ENCODE data around the gene AHCYL2.

DNA sequence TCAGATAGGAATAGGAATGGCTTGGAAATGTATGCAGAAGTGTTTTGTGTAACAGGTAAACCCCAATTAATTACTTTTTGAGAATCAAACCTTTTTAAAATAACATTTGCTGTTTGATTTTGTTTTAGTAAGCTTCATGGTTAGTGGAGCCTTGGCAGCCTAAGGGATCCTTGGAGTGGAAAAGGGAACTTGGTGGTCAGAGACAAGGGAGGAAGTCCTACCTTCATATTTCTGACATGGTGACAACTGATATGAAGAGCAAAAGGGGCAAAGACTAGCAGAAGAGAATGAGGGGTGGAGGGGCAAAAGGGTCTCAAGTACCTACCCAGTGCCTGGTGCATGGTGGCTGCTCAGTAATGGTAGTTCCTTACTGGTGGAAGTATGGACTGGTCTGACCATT, 32.3 kb downstream of the AHCYL2 start:
- TF ChIP-seq CTCF (IDR thresholded peaks at IDR 0.05): no peak
- no peak for TF ChIP-seq POLR2A (IDR thresholded peaks at IDR 0.05)
